Neural crest cell (in vitro differentiated cells): ENCODE results near the gene MGA. TPM values are rescaled to one million over a fixed set of nuclear protein-coding genes. Genes with fewer than 3 reads are reported as not detected.

Experiments
- DNase-seq: peaks from one replicate; pipeline ENCODE4 v3.0.0; 2021; ENCODE audit warnings: low read depth, mixed read lengths, low spot score
- H3K27ac Mint-ChIP-seq: one replicate; pipeline ENCODE4 v1.8.0; 2021; ENCODE audit warnings: mild to moderate bottlenecking, mixed read lengths; ENCODE audit not compliant: unreplicated experiment
- H3K27me3 Mint-ChIP-seq: 2 replicates; pipeline ENCODE4 v1.8.0; 2021; ENCODE audit warnings: low read depth, mild to moderate bottlenecking, mixed read lengths
- H3K36me3 Mint-ChIP-seq: 2 replicates; pipeline ENCODE4 v1.8.0; 2021; ENCODE audit warnings: low read depth, mild to moderate bottlenecking, mixed read lengths
- H3K4me1 Mint-ChIP-seq: 2 replicates; pipeline ENCODE4 v1.8.0; 2021; ENCODE audit warnings: mixed read lengths
- H3K4me3 Mint-ChIP-seq: one replicate; pipeline ENCODE4 v1.8.0; 2021; ENCODE audit warnings: mild to moderate bottlenecking, mixed read lengths
- H3K9me3 Mint-ChIP-seq: 2 replicates; pipeline ENCODE4 v1.8.0; 2021; ENCODE audit warnings: mixed read lengths
- microRNA-seq: library from miRNA; unstranded; fragments of <30 nt; microRNA quantifications from one replicate; pipeline ENCODE4, GENCODE V29; 2020
- total RNA-seq: library from RNA; stranded (reverse); gene quantifications from 2 replicates; pipeline ENCODE4 v1.2.1, GENCODE V29; 2021
- TF ChIP-seq, protein P1 (sequence below): fragments of 200-600 bp; sonication (generic); conservative IDR thresholded peaks from 2 replicates; pipeline ENCODE4 v1.5.0; 2021; ENCODE audit warnings: antibody characterized with exemption, mild to moderate bottlenecking

The MGA gene
- total RNA-seq, 1 donor from 2014 or later: 50.5 TPM

DNA sequence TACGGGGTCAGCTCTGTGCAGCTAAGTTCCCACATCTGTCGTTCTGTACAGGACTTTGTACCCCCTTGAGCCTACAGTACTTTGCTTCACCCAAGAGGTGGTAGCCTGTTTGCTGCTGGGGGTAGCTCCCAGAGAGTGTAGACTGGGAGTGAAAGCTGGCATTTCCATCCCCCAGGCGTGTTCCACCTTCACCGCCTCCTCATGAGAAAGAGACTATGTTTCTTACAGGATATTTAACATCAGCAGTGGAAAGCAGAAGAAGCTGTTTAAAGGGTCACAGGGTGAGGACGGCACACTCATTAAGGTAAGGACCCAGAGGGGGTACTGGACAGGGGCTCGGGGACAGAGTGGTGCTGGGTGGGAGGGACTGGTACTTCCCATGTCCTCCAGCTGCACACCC, 157.6 kb downstream of the MGA start:
- H3K9me3 Mint-ChIP-seq: no peaks in the 10 kb centered on the region
- TF ChIP-seq, protein P1, sequence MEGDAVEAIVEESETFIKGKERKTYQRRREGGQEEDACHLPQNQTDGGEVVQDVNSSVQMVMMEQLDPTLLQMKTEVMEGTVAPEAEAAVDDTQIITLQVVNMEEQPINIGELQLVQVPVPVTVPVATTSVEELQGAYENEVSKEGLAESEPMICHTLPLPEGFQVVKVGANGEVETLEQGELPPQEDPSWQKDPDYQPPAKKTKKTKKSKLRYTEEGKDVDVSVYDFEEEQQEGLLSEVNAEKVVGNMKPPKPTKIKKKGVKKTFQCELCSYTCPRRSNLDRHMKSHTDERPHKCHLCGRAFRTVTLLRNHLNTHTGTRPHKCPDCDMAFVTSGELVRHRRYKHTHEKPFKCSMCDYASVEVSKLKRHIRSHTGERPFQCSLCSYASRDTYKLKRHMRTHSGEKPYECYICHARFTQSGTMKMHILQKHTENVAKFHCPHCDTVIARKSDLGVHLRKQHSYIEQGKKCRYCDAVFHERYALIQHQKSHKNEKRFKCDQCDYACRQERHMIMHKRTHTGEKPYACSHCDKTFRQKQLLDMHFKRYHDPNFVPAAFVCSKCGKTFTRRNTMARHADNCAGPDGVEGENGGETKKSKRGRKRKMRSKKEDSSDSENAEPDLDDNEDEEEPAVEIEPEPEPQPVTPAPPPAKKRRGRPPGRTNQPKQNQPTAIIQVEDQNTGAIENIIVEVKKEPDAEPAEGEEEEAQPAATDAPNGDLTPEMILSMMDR: no peak
- no peak for DNase-seq
- no peak overlapping the region for H3K27ac Mint-ChIP-seq
- H3K4me1 Mint-ChIP-seq: no peaks in the 10 kb centered on the region
- no peak overlapping the region for H3K4me3 Mint-ChIP-seq
- H3K36me3 Mint-ChIP-seq: no peaks in the 10 kb centered on the region
- H3K27me3 Mint-ChIP-seq: no peaks in the 10 kb centered on the region

DNA sequence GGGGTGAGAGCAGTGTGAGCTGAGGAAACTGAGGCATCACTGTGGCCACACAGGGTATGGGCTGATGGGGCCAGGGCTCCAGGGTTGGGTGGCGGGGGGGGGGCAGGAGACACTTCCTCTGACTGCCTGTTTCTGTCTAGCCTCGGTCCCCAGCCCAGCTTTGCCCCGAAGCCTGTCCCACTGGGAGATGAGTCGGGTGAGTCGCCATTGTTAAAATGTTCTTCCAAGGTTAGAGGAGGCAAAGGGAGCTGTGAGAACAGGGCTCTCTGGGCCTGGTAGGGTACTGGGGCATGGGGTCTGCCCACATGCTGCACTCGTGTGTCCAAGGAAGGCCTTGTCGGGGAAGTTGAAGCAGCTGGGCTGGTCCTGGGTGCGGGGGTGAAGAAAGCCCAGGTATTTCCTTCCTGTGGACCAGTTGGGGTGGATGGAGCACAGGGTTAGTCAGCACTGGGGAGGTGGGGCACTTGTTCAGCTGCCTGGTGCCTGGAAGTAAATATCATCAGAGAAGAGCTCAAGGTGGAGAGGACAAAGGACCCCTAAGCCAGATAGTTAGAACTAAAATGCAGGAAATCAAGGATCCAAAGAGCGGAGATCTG, 159.3 kb downstream of the MGA start:
- Mint-ChIP-seq H3K27ac (no peak overlapping the region), H3K27me3 (no peaks in the 10 kb centered on the region)

DNA sequence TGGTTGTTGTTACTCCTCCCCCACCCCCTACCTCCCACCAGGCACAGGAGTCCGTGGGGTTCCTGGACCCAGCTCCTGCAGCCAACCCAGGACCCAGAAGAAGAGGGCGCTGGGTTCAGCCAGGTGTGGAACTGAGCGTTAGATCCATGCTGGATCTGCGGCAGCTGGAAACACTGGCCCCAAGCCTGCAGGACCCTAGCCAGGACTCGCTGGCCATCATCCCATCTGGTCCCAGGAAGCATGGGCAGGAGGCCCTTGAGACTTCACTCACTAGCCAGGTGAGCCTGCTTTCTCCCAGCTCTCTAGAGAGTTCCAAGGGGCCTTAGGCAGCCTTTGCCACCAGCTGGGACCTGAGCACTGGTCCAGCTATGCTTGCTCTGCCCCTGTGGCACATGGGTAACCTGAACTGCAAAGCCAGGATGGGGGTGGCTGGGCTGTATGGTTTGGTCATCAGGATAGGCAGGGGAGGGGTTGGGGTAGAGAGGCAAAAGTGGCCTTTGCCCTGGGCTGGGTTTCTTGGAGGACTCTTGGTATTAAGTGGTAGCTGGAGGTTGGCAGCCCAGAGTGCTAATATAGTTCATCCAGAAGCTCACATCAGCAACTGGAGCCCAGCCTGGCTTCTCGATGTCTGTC, 160.7 kb downstream of the MGA start:
- Mint-ChIP-seq H3K27ac (no peak overlapping the region), H3K27me3 (no peaks in the 10 kb centered on the region), H3K4me1 (no peaks in the 10 kb centered on the region), H3K36me3 (no peaks in the 10 kb centered on the region), H3K4me3 (no peak overlapping the region), H3K9me3 (no peaks in the 10 kb centered on the region)
- TF ChIP-seq, protein P1: no peak
- DNase-seq: no peak

More for the DNA sequence above, 159.3 kb downstream of the MGA start:
- H3K36me3 Mint-ChIP-seq: no peaks in the 10 kb centered on the region
- TF ChIP-seq, protein P1: no peak
- no peaks in the 10 kb centered on the region for H3K9me3 Mint-ChIP-seq
- DNase-seq: no peak
- no peaks in the 10 kb centered on the region for H3K4me1 Mint-ChIP-seq
- H3K4me3 Mint-ChIP-seq: no peak overlapping the region

DNA sequence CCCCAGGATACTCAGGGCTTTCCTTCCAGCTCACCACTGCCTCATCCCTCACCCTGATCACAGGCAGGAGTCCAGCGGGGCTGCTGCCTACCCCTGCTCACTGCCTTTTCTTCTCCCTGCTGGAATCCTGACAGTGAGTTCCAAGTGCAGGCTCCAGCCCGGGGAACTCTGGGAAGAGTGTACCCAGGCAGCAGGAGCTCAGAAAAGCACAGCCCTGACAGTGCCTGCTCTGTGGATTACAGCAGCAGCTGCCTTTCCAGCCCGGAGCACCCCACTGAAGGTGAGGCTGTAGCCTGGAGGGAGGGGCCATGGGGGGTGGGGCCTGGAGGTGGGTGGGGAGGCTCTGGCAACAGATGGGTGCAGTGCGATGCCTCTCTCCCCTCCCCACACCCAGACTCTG, 161.6 kb downstream of the MGA start:
- H3K4me3 Mint-ChIP-seq: no peak overlapping the region
- H3K27me3 Mint-ChIP-seq: peaks cover 3% of the 10 kb centered on the region
- no peak for DNase-seq
- TF ChIP-seq, protein P1: no peak
- no peaks in the 10 kb centered on the region for H3K36me3 Mint-ChIP-seq
- H3K27ac Mint-ChIP-seq: no peak overlapping the region
- no peaks in the 10 kb centered on the region for H3K9me3 Mint-ChIP-seq
- no peaks in the 10 kb centered on the region for H3K4me1 Mint-ChIP-seq

DNA sequence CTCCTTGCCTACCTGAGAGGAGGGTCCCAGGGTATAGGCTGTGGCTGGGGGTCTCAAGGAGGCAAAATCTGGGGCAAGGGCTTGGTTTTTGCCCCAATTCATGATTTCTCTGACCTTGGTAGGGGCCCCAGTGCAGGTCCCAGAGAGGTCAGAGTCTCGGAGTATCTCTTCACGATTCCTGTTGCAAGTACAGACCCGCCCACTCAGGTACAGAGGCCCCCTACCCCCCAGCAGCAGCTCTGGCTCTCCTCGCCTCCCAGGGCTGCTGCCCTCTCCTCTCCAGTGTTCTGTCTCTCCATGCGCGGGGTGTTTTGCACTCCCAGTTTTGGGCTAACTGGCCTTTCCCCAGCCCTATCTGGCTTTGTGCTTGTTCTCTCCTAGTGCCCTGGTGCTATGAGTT, 162.3 kb downstream of the MGA start:
- H3K27ac Mint-ChIP-seq: no peak overlapping the region
- no peaks in the 10 kb centered on the region for H3K9me3 Mint-ChIP-seq
- H3K4me1 Mint-ChIP-seq: no peaks in the 10 kb centered on the region
- no peaks in the 10 kb centered on the region for H3K36me3 Mint-ChIP-seq
- no peak for DNase-seq
- TF ChIP-seq, protein P1: no peak
- peaks cover 3% of the 10 kb centered on the region for H3K27me3 Mint-ChIP-seq
- H3K4me3 Mint-ChIP-seq: no peak overlapping the region

Small RNA genes lying within 50 kb of the gene (microRNA-seq; reads per million reads assigned to microRNA genes)
- gene MIR626: not detected

Other genes starting within 250 kb of the MGA start
- gene RTF1, start 243.3 kb upstream of the MGA start, total RNA-seq: 65.8 and 66.3 TPM in 2 replicates
- 1.3 and 1.5 TPM in 2 replicates for gene ITPKA, start 166.5 kb upstream of the MGA start, total RNA-seq
- 0.16 and 0.19 TPM in 2 replicates for gene LTK, start 146.6 kb upstream of the MGA start, total RNA-seq
- gene RPAP1, start 116.1 kb upstream of the MGA start, total RNA-seq: 86.5 and 91.1 TPM in 2 replicates
- 71.7 and 74.7 TPM in 2 replicates for gene TYRO3, start 101.2 kb upstream of the MGA start, total RNA-seq
- gene MAPKBP1, start 114.1 kb downstream of the MGA start, total RNA-seq: 31.9 and 36.6 TPM in 2 replicates
- gene JMJD7, start 167.7 kb downstream of the MGA start, total RNA-seq: 14.8 and 16.6 TPM in 2 replicates
- gene PLA2G4B, start 178.4 kb downstream of the MGA start, total RNA-seq: 5.7 and 8.5 TPM in 2 replicates
- 0.77 and 1.1 TPM in 2 replicates for gene SPTBN5, start 233.6 kb downstream of the MGA start, total RNA-seq